Esophagus muscularis mucosa (tissue), 4 donors: ENCODE data around the gene SNX10. TPM values are rescaled to one million over a fixed set of nuclear protein-coding genes. Genes with fewer than 3 reads are reported as not detected.

Experiments
- DNase-seq: peaks from one replicate; pipeline ENCODE4 v3.0.0-alpha.2; 2017; ENCODE audit errors: extremely low spot score
- H3K27ac ChIP-seq, 4 donors: fragments of 200-600 bp; sonication (generic); replicated peaks in 1 of 4; 1 replicate in 3 of 4; 2 replicates in 1 of 4; pipeline ENCODE4 v1.5.1; 2016 to 2019; ENCODE audit warnings: mild to moderate bottlenecking in 1 of 4
- H3K27me3 ChIP-seq, 4 donors: fragments of 200-600 bp; sonication (generic); one replicate each; pipeline versions ENCODE4 v1.5.1 to v1.6.0; 2016 to 2019
- H3K36me3 ChIP-seq, 4 donors: fragments of 200-600 bp; sonication (generic); one replicate each; pipeline ENCODE4 v1.5.1; 2016 to 2019
- H3K4me1 ChIP-seq, 4 donors: fragments of 200-600 bp; sonication (generic); one replicate each; pipeline ENCODE4 v1.5.1; 2016 to 2019
- H3K4me3 ChIP-seq, 4 donors: fragments of 200-600 bp; sonication (generic); 1 replicate in 2 of 4; 2 replicates in 2 of 4; pipeline ENCODE4 v1.5.1; 2016 to 2019; ENCODE audit warnings: mild to moderate bottlenecking in 4 of 4, moderate library complexity in 1 of 4
- H3K9me3 ChIP-seq, 4 donors: fragments of 200-600 bp; sonication (generic); 1 replicate in 3 of 4; 2 replicates in 1 of 4; pipeline ENCODE4 v1.5.1; 2016 to 2019
- CTCF ChIP-seq, 3 experiments: fragments of 200-600 bp in 2 of 3; fragments of 450-650 bp in 1 of 3; sonication (generic) in 2 of 3; IDR thresholded peaks; one replicate each; pipeline ENCODE4 v1.5.1; 2017 to 2019; ENCODE audit warnings: antibody characterized with exemption in 3 of 3, mild to moderate bottlenecking in 2 of 3, moderate library complexity in 1 of 3
- EP300 ChIP-seq: sonication (generic); formaldehyde crosslinking; IDR thresholded peaks from one replicate; pipeline ENCODE4 v1.6.1; 2017; ENCODE audit warnings: antibody characterized with exemption
- POLR2A ChIP-seq: fragments of 450-650 bp; IDR thresholded peaks from one replicate; pipeline ENCODE4 v1.6.1; 2017; ENCODE audit warnings: antibody characterized with exemption, moderate library complexity, mild to moderate bottlenecking, low read depth
- POLR2AphosphoS5 ChIP-seq, 2 donors: sonication (generic); formaldehyde crosslinking; IDR thresholded peaks; one replicate each; pipeline ENCODE4 v1.6.1; 2017; ENCODE audit warnings: antibody characterized with exemption in 2 of 2
- WGBS: methylation state at CpG from one replicate; pipeline ENCODE4 v1.1.5; 2018; 5-methylcytosine and 5-hydroxymethylcytosine counted together
- intact Hi-C: fragments of 100-400 bp; cut with DNase I; formaldehyde crosslinking; loops from one replicate; pipeline ENCODE4 v1.15.1; 2023
- total RNA-seq, 4 donors: library from RNA; depleted of rRNA; stranded (reverse); fragments of >200 nt; gene quantifications; one replicate each; pipeline versions ENCODE4 v1.1.0 to v1.2.1, GENCODE V29; 2016

Gene SNX10
- total RNA-seq, 4 donors from 2014 or later, result 1.9 to 5.0 (median 4.1) TPM

GRCh38 chr7:26326211-26326610 is 34.5 kb downstream of the SNX10 start:
- Histone ChIP-seq H3K4me3 (no peak overlapping the region), H3K27ac (no peak overlapping the region), H3K36me3 (no peaks in the 10 kb centered on the region), H3K9me3 (no peaks in the 10 kb centered on the region), H3K27me3 (no peaks in the 10 kb centered on the region), H3K4me1 (no peaks in the 10 kb centered on the region)
- intact Hi-C loops, result no loop called here
- DNase-seq, result no peak
- no peak for TF ChIP-seq POLR2A
- no peak for TF ChIP-seq POLR2AphosphoS5 (IDR thresholded peaks at IDR 0.05)
- TF ChIP-seq EP300, result no peak
- no peak for TF ChIP-seq CTCF (IDR thresholded peaks at IDR 0.05)
- WGBS, result 81% methylated on average over 3 of the region's 3 CpGs

GRCh38 chr7:26328498-26329390 is 37.1 kb downstream of the SNX10 start:
- DNase-seq, result no peak
- intact Hi-C loops, result no loop called here
- TF ChIP-seq POLR2AphosphoS5 (IDR thresholded peaks at IDR 0.05), result no peak
- no peak for TF ChIP-seq EP300
- H3K9me3 ChIP-seq, result peaks cover 0 to 6% (median 0%) of the 10 kb centered on the region in 4 donors
- 92% methylated on average over 7 of the region's 7 CpGs for WGBS
- no peak overlapping the region for H3K27ac ChIP-seq
- no peaks in the 10 kb centered on the region for H3K36me3 ChIP-seq
- H3K4me1 ChIP-seq, result no peaks in the 10 kb centered on the region
- H3K27me3 ChIP-seq, result no peaks in the 10 kb centered on the region
- H3K4me3 ChIP-seq, result no peak overlapping the region

GRCh38 chr7:26329520-26330255 is 38.0 kb downstream of the SNX10 start:
- WGBS, result 83% methylated on average over 12 of the region's 13 CpGs
- TF ChIP-seq CTCF (IDR thresholded peaks at IDR 0.05) (no peak), POLR2A (no peak), EP300 (no peak), POLR2AphosphoS5 (IDR thresholded peaks at IDR 0.05) (no peak)
- Histone ChIP-seq H3K36me3 (no peaks in the 10 kb centered on the region), H3K27me3 (no peaks in the 10 kb centered on the region), H3K4me1 (no peaks in the 10 kb centered on the region), H3K9me3 (peaks cover 0 to 6% (median 0%) of the 10 kb centered on the region in 4 donors), H3K27ac (no peak overlapping the region), H3K4me3 (no peak overlapping the region)
- intact Hi-C loops, result no loop called here
- DNase-seq, result no peak

- Histone ChIP-seq H3K4me3 (no peak overlapping the region), H3K36me3 (no peaks in the 10 kb centered on the region), H3K27ac (no peak overlapping the region), H3K9me3 (peaks cover 0 to 6% (median 0%) of the 10 kb centered on the region in 4 donors), H3K4me1 (no peaks in the 10 kb centered on the region), H3K27me3 (no peaks in the 10 kb centered on the region)
- WGBS, result 85% methylated on average over 4 of the region's 4 CpGs
- TF ChIP-seq POLR2AphosphoS5 (IDR thresholded peaks at IDR 0.05) (no peak), CTCF (IDR thresholded peaks at IDR 0.05) (no peak), EP300 (no peak), POLR2A (no peak)
- intact Hi-C loops, result no loop called here
- DNase-seq, result no peak
Observed at GRCh38 chr7:26331113-26331512, 39.5 kb downstream of the SNX10 start.

- intact Hi-C loops, result no loop called here
- no peak for DNase-seq
- Histone ChIP-seq H3K4me3 (no peak overlapping the region), H3K27ac (no peak overlapping the region), H3K4me1 (no peaks in the 10 kb centered on the region), H3K27me3 (no peaks in the 10 kb centered on the region), H3K9me3 (peaks cover 0 to 6% (median 0%) of the 10 kb centered on the region in 4 donors), H3K36me3 (no peaks in the 10 kb centered on the region)
- WGBS, result 82% methylated on average over 4 of the region's 4 CpGs
- no peak for TF ChIP-seq EP300
- no peak for TF ChIP-seq POLR2AphosphoS5 (IDR thresholded peaks at IDR 0.05)
- no peak for TF ChIP-seq CTCF (IDR thresholded peaks at IDR 0.05)
- no peak for TF ChIP-seq POLR2A
Observed at GRCh38 chr7:26331789-26332188, 40.1 kb downstream of the SNX10 start.
